ENCODE results near the gene PSMG4. TPM values are rescaled to one million over a fixed set of nuclear protein-coding genes. Genes with fewer than 3 reads are reported as not detected.

Gene PSMG4
- total RNA-seq, 1 donor from 2014 or later, result 9.1 TPM

DNA sequence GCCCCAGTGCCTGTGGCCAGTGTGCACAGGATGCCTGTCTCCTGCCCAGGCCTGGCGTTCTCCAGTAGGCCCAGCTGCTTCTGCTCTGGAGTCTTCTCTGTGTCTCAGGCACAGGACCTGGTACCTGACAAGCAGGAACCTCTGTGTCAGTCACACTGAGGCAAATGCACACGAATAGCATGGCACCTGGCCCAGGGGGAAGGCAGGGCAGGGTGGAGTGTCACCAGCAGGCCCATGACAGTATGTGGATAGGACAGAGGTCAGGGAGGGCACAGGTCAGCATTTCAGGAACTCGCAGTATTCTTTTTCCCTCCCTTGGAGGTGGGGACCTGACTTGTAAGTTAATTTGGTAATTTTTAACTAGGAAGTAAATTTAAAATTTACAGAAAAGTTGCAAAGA lies 5.6 kb downstream of the PSMG4 start:
- no peak for ATAC-seq
- intact Hi-C loops (cut with DNase I), result no loop called here

DNA sequence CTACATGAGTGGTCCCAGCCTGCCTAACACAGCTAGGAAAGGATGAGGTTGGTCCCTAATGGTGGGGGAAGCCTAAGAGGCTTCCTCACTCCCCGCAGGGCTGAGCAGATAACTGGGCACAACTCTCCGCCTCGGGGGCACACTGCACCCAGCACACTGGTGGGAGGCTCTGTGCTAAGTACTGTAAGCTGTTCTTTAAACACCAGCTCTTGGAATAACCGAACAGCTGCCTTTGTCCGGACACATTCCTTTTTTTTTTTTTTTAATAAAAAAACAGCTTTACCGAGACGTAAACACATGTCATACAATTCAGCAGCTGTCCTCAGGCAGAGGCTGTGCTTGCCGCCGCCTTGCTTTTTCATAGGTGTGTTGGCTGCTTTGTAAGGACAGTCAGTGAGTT lies 6.9 kb downstream of the PSMG4 start:
- intact Hi-C loops (cut with DNase I), result no loop called here
- DNase-seq (ENCODE audit: missing footprints) (peak; percentile 14), ATAC-seq (no peak)

More for the DNA sequence above, 5.6 kb downstream of the PSMG4 start:
- no peak for DNase-seq (ENCODE audit: missing footprints)

- intact Hi-C loops (cut with DNase I), result no loop called here
- ATAC-seq, result no peak
Observed at GRCh38 chr6:3266170-3266569, 7.4 kb downstream of the PSMG4 start.

GRCh38 chr6:3267162-3267561 lies 8.4 kb downstream of the PSMG4 start:
- DNase-seq (ENCODE audit: missing footprints), result peak; percentile 9
- intact Hi-C loops (cut with DNase I), result no loop called here

More at GRCh38 chr6:3266170-3266569, 7.4 kb downstream of the PSMG4 start:
- DNase-seq (ENCODE audit: missing footprints), result peak; percentile 27

DNA sequence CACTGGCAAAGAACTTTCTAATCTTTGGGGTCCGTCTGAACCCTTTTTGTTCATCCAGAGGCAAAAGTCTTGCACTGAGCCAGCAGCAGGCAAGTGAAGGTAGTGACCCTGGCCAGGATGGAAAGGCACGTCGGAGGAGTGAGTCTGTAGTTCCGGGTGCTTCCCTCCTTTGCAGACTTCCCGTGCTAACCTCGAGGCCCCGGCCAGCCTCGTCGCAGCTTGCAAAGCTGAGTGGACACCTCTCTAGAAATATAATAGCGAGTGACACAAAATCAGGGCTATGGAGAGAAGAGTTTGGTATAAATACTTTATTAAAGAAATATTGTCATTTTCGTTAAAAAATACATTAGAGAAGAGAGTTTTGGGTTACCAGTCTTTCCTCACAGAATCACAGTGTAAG lies 9.9 kb downstream of the PSMG4 start:
- DNase-seq (ENCODE audit: missing footprints) (peak; percentile 52), ATAC-seq (no peak)
- intact Hi-C loops (cut with DNase I), result no loop called here

More at GRCh38 chr6:3267162-3267561, 8.4 kb downstream of the PSMG4 start:
- no peak for ATAC-seq

DNA sequence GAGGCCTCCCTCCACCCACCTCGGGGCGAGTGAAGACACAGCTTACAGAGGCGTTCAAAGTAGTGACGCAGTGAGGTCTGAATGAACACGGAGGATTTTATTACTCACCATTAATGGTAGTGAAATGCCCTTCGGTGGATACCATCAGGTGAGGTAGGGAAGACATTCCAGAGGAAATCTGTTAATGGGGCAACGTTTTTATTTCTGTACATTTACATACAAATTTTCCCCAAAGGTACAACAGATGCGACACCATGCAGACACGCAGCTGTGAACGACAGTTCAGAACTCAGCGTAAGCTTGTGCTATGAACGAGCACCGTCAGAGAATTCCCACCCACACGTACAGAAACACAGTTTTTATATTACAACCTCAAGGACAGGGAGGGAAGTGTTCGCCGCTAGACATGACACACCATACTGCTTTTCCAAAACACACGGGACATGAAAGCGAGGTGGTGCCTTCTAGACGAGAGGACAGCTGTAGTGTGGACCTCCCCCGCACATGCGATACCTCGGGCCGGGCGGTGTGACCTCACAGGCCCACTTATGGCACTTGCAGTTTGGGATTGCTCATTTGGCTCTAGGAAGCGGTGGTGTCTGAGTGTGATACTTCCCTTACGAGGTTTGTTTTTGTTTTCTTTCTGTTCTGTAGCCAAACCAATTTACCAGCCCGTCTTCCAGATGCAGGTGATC lies 10.7 kb downstream of the PSMG4 start:
- DNase-seq (ENCODE audit: missing footprints) (peak; percentile 22), ATAC-seq (no peak)
- intact Hi-C loops (cut with DNase I), result no loop called here

- DNase-seq (ENCODE audit: missing footprints) (peak; percentile 27), ATAC-seq (no peak)
- intact Hi-C loops (cut with DNase I), result no loop called here
Observed at GRCh38 chr6:3270258-3270657, 11.5 kb downstream of the PSMG4 start.

- DNase-seq (ENCODE audit: missing footprints), result peak; percentile 33
- intact Hi-C loops (cut with DNase I), result no loop called here
Observed at GRCh38 chr6:3271756-3272155, 13.0 kb downstream of the PSMG4 start.

DNA sequence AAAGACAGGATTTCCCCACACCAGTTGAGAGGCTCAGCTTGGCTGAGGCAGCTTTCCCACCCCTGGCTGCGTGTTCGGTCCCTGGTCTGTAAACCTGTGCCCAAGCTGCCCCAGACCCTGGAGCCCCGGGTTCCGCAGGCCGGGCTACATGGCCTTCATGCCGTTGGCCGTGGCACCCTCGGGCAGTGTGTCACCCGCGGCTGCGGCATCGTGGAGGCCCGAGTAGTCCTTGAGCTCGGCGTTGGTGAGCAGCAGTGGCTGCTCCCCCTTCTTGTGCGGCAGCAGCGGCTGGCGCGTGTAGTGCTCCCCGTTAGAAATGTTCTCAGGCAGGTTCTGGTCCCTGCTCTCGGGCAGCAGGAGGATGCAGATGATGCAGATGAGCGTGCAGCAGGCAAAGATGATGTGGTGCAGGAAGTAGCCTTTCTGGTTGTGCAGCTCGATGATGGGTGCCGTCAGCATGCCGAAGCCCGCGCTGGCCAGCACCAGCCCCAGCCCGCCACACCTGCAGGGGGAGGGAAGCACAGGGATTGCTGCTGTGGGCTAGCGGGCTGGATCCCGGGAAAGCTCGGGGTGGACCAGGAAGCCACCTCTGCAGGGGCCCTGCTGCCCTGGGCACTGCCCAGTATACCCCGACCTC lies 14.3 kb downstream of the PSMG4 start:
- ATAC-seq (no peak), DNase-seq (ENCODE audit: missing footprints) (peak; percentile 49)
- intact Hi-C loops (cut with DNase I), result no loop called here

More at GRCh38 chr6:3271756-3272155, 13.0 kb downstream of the PSMG4 start:
- no peak for ATAC-seq

DNA sequence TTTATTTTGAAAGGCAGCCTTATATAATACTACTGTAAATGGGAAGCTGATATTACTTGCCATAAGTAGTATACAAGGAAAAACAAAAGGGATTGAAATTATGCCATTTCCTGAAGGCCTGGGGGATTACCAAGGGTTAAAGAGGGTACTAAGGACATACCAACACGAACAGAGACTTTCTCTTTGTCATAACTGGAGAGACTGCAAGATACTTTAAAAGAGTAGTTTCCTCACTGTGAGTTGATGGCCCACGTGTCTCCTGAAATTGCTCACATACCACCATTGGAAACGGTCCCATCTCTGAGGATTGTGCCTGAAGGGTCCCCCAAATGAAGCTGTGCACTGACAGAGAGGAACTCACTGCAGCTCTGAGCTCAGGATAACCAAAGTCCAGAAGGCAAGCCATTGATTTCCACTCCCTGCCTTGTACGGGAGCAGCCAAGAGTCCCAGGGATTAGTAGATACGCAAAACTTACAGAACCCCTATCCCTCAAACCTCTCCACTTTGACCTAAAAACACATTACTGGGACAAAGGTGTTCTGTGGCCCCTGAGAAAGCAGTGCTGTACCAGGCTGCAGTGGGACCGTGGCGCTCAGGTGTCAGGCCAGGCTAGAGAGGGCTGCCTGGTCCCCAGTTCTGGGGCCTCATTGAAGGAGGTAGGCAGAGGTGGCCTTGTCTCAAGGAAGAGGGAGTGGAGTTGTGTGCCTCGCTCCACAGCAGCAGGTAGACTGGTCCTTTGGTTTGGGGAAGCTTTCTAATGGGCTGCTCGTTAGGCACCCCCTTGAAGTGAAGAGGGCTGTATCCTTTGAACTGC lies 15.2 kb downstream of the PSMG4 start:
- ATAC-seq (no peak), DNase-seq (ENCODE audit: missing footprints) (no peak)
- intact Hi-C loops (cut with DNase I), result no loop called here

- ATAC-seq (no peak), DNase-seq (ENCODE audit: missing footprints) (no peak)
- intact Hi-C loops (cut with DNase I), result loop anchor here (5.0 kb wide), 1 partner anchor 711 kb away; no protein-coding TSS in a partner anchor
Observed at GRCh38 chr6:3276174-3277167, 17.7 kb downstream of the PSMG4 start.

DNA sequence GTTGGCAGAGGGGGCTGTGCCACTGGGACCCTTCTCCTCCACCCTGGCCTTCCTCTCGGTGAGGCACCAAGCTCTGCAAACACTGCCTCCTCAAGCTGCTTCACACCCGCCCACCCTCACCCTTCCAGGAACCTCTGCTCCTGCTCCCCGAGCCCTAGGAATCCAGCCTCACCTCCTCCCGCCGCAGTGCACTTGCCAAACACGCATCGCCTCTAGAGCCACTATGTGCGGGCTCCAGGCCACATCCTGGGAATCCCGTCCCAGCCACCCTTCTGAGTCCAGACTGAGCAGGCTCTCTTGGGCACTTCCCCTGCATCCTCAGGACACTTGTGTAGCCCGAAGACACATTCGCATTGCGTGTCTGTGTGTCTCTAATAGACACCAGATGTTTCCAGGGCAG lies 18.5 kb downstream of the PSMG4 start:
- ATAC-seq, result no peak
- DNase-seq (ENCODE audit: missing footprints), result no peak
- intact Hi-C loops (cut with DNase I), result loop anchor here (5.0 kb wide), 1 partner anchor 710 kb away; no protein-coding TSS in a partner anchor

GRCh38 chr6:3277851-3278416 lies 19.2 kb downstream of the PSMG4 start:
- ATAC-seq (no peak), DNase-seq (ENCODE audit: missing footprints) (no peak)
- intact Hi-C loops (cut with DNase I), result loop anchor here (2.0 to 5.0 kb wide), 2 partner anchors 179 to 709 kb away; partner anchors contain the start of gene SLC22A23

- ATAC-seq, result no peak
- no peak for DNase-seq (ENCODE audit: missing footprints)
- intact Hi-C loops (cut with DNase I), result loop anchor here (1.0 to 5.0 kb wide), 3 partner anchors 178 to 709 kb away; partner anchors contain the start of gene SLC22A23
Observed at GRCh38 chr6:3278691-3279090, 19.9 kb downstream of the PSMG4 start.

GRCh38 chr6:3280091-3280490 lies 21.3 kb downstream of the PSMG4 start:
- intact Hi-C loops (cut with DNase I), result no loop called here
- DNase-seq (ENCODE audit: missing footprints) (no peak), ATAC-seq (no peak)

DNA sequence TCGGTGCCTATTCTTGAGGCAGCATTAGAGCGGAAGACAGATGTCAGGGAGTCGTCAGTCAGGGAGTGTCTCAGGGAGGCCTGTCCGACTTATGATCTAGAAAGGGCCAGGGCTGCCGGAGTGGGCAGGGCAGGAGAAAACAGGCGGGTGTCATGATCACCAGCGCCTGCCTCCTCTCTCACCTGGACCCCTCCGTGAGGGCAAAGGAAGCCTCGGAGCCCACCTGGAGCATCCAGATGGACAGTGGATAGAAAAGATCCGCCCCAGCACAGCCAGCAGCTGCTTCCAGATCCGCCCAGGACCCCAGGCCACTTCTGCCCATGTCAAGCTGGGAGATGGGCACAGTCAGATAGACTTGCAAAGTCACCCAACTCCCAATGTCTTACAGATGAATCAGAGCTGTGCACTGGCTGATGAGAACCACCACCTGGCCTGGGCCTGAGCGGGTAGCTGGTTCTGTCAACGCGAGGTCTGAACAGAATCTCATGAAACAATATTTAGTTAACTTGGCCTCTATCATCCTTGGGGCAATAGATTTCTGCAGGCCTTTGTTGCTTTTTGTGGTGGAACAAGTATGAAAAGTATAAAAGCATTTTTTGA lies 22.2 kb downstream of the PSMG4 start:
- intact Hi-C loops (cut with DNase I), result no loop called here
- DNase-seq (ENCODE audit: missing footprints) (no peak), ATAC-seq (no peak)

- DNase-seq (ENCODE audit: missing footprints) (no peak), ATAC-seq (no peak)
- intact Hi-C loops (cut with DNase I), result no loop called here
Observed at GRCh38 chr6:3281631-3282475, 23.1 kb downstream of the PSMG4 start.
